Left lung (tissue), 10 donors: ENCODE data around the gene LRRC39. TPM values are rescaled to one million over a fixed set of nuclear protein-coding genes. Genes with fewer than 3 reads are reported as not detected.
"Not testable (repeated sequence)": the region's sequence is repeated elsewhere in the genome, so short reads cannot be mapped to it uniquely, and the experiment has no call there.

Source experiments
- ATAC-seq: fragments of 200-7000 bp; cut with Tn5 transposase; one replicate; pipeline ENCODE4 v1.9.1; 2020; ENCODE audit warnings: moderate library complexity
- DNase-seq, 4 donors: peaks; one replicate each; pipeline ENCODE4 v3.0.0-alpha.2; 2013 to 2020
- H3K27ac ChIP-seq, 2 donors: fragments of 200-600 bp; sonication (generic) in 1 of 2; one replicate each; pipeline versions ENCODE4 v1.5.0 to v1.8.0; 2020 to 2021
- H3K27me3 ChIP-seq, 2 donors: fragments of 200-600 bp; sonication (generic) in 1 of 2; one replicate each; pipeline versions ENCODE4 v1.5.0 to v1.8.0; 2020 to 2021
- H3K36me3 ChIP-seq, 2 donors: fragments of 200-600 bp; sonication (generic) in 1 of 2; one replicate each; pipeline versions ENCODE4 v1.5.0 to v1.8.0; 2020 to 2021
- H3K4me1 ChIP-seq, 2 donors: fragments of 200-600 bp; one replicate each; pipeline ENCODE4 v1.8.0; 2021
- H3K4me3 ChIP-seq, 2 donors: fragments of 200-600 bp; sonication (generic) in 1 of 2; one replicate each; pipeline versions ENCODE4 v1.5.0 to v1.8.0; 2020 to 2021; ENCODE audit warnings: mild to moderate bottlenecking in 1 of 2
- H3K9me3 ChIP-seq, 2 donors: fragments of 200-600 bp; sonication (generic) in 1 of 2; one replicate each; pipeline versions ENCODE4 v1.5.0 to v1.8.0; 2020 to 2021
- CTCF ChIP-seq, 2 donors: fragments of 200-600 bp; sonication (generic) in 1 of 2; IDR thresholded peaks; one replicate each; pipeline versions ENCODE4 v1.5.0 to v1.8.0; 2021; ENCODE audit warnings: antibody characterized with exemption in 2 of 2
- intact Hi-C, 2 donors: fragments of 100-400 bp; cut with DNase I; formaldehyde crosslinking; loops; one replicate each; pipeline versions ENCODE4 v1.11.2 to v1.14.2; 2022
- polyA plus RNA-seq, 6 donors: library from polyadenylated mRNA; unstranded; fragments of 120-200 nt; gene quantifications; one replicate each; pipeline ENCODE4 v1.2.1, GENCODE V29; 2013; ENCODE audit not compliant: insufficient read length in 6 of 6
- total RNA-seq, 2 donors: library from RNA; stranded (reverse); fragmentation: NEBNext Ultra II Directional; extraction: Animal tissue kit (Norgen Biotek cat#: 25700); gene quantifications; one replicate each; pipeline ENCODE4 v1.2.1, GENCODE V29; 2021
- donor health status: DM: no; HTN: yes; CAD: no.
- donor health status: DM: no; HTN: no; CAD: no.

LRRC39 gene
- total and polyA plus RNA-seq, 8 donors = 0.35 to 4.2 (median 3.3) TPM

GRCh38 chr1:100215101-100215500 is 37.0 kb upstream of the LRRC39 start:
- DNase-seq = no peak
- Histone ChIP-seq H3K27ac (no peak overlapping the region), H3K36me3 (peaks cover 0 to 66% of the 10 kb centered on the region in 2 donors), H3K4me3 (no peak overlapping the region), H3K27me3 (no peaks in the 10 kb centered on the region), H3K4me1 (no peaks in the 10 kb centered on the region), H3K9me3 (no peaks in the 10 kb centered on the region)
- intact Hi-C loops = no loop called here
- no peak for TF ChIP-seq CTCF (IDR thresholded peaks at IDR 0.05)
- ATAC-seq = no peak

- peak in 1 of 4 donors; percentile 73 for DNase-seq
- Histone ChIP-seq H3K27me3 (no peaks in the 10 kb centered on the region), H3K36me3 (peaks cover 0 to 83% of the 10 kb centered on the region in 2 donors), H3K4me3 (no peak overlapping the region), H3K27ac (no peak overlapping the region), H3K4me1 (no peaks in the 10 kb centered on the region), H3K9me3 (no peaks in the 10 kb centered on the region)
- no peak for TF ChIP-seq CTCF (IDR thresholded peaks at IDR 0.05)
- no peak for ATAC-seq
- intact Hi-C loops = no loop called here
Measured at GRCh38 chr1:100213141-100213540, 35.1 kb upstream of the LRRC39 start.

- ATAC-seq (no peak), DNase-seq (no peak)
- Histone ChIP-seq H3K27me3 (no peaks in the 10 kb centered on the region), H3K4me3 (no peak overlapping the region), H3K4me1 (no peaks in the 10 kb centered on the region), H3K27ac (no peak overlapping the region), H3K9me3 (peaks cover 0 to 8% of the 10 kb centered on the region in 2 donors), H3K36me3 (peaks cover 0 to 85% of the 10 kb centered on the region in 2 donors)
- no peak for TF ChIP-seq CTCF (IDR thresholded peaks at IDR 0.05)
- intact Hi-C loops = no loop called here
Measured at GRCh38 chr1:100206301-100206700, 28.2 kb upstream of the LRRC39 start.

- H3K4me1 ChIP-seq, intact Hi-C loops, H3K9me3 ChIP-seq, ATAC-seq, H3K27ac ChIP-seq, H3K4me3 ChIP-seq, H3K27me3 ChIP-seq, DNase-seq: not testable (repeated sequence)
- H3K36me3 ChIP-seq = peaks cover 0 to 86% of the 10 kb centered on the region in 2 donors
Measured at GRCh38 chr1:100205593-100205992, 27.5 kb upstream of the LRRC39 start.

- peaks cover 0 to 88% of the 10 kb centered on the region in 2 donors for H3K36me3 ChIP-seq
Measured at GRCh38 chr1:100205103-100205502, 27.0 kb upstream of the LRRC39 start.

GRCh38 chr1:100202703-100203102 is 24.6 kb upstream of the LRRC39 start:
- peaks cover 0 to 87% of the 10 kb centered on the region in 2 donors for H3K36me3 ChIP-seq
- H3K4me3 ChIP-seq, ATAC-seq, H3K4me1 ChIP-seq, H3K27me3 ChIP-seq, H3K9me3 ChIP-seq, H3K27ac ChIP-seq, intact Hi-C loops, DNase-seq: not testable (repeated sequence)

More at GRCh38 chr1:100205103-100205502, 27.0 kb upstream of the LRRC39 start:
- H3K9me3 ChIP-seq, DNase-seq, H3K27me3 ChIP-seq, H3K4me3 ChIP-seq, H3K4me1 ChIP-seq, ATAC-seq, H3K27ac ChIP-seq, intact Hi-C loops: not testable (repeated sequence)

- H3K27ac ChIP-seq, H3K27me3 ChIP-seq, H3K9me3 ChIP-seq, H3K4me1 ChIP-seq, intact Hi-C loops, H3K4me3 ChIP-seq, DNase-seq, ATAC-seq: not testable (repeated sequence)
- H3K36me3 ChIP-seq = peaks cover 0 to 80% of the 10 kb centered on the region in 2 donors
Measured at GRCh38 chr1:100200060-100200459, 22.0 kb upstream of the LRRC39 start.
